ENCODE measurements around the gene EVL. TPM values are rescaled to one million over a fixed set of nuclear protein-coding genes. Genes with fewer than 3 reads are reported as not detected.

Gene EVL
- total and polyA plus RNA-seq, 4 donors: 54.5 to 99.9 (median 78.2) TPM

DNA sequence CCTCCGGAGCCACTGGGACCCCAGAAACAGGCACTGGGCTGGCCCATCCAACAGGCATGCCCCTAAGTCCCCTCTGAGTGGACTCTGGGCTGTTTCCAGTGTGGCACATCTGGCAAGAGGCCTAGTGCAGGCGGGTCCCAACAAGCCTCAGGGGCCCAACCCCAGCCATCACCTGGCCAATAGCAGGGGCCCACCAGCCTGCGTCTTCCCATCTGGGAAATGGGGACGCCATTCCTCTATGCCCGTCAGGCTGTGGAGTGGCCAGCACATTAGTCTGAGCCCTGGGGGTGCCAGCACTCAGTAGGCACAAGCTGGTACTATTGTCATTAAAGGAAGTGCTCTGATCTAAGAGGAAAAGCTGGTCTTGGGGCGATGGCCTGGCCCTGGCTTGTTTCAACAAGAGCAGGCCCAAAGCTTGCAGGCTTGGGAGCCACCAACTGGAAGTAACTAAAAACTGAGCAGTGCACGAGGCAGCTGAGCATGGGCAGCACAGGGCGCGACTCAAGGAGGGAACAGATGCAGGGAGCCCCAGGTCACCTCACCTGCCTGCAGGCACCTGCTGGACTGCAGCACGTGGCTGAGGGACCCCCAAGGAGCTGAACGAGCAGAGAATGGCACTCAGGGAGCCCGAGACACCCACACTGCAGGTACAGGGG, 85.8 kb downstream of the EVL start:
- Histone ChIP-seq H3K4me3 (no peak overlapping the region), H3K27ac (ENCODE audit: low read depth in 1 of 2, low read length in 1 of 2) (no peak overlapping the region), H3K9me3 (ENCODE audit: control insufficient read depth in 4 of 4, insufficient read depth in 3 of 4, low read length in 3 of 4) (peaks cover 0 to 8% (median 0%) of the 10 kb centered on the region in 4 donors), H3K4me1 (ENCODE audit: control insufficient read depth in 5 of 5, insufficient read depth in 5 of 5, low read length in 5 of 5) (peaks cover 0 to 12% (median 2%) of the 10 kb centered on the region in 5 donors), H3K27me3 (ENCODE audit: control insufficient read depth in 3 of 3, insufficient read depth in 3 of 3, low read length in 2 of 3) (no peaks in the 10 kb centered on the region), H3K36me3 (ENCODE audit: control insufficient read depth in 4 of 4, insufficient read depth in 4 of 4, low read length in 4 of 4) (no peaks in the 10 kb centered on the region), H3K9ac (ENCODE audit: insufficient read depth in 1 of 2, low read length in 2 of 2) (no peak overlapping the region)
- WGBS, 2 donors: 82 to 92% methylated on average over 12 of the region's 12 CpGs
- TF ChIP-seq, protein P1, sequence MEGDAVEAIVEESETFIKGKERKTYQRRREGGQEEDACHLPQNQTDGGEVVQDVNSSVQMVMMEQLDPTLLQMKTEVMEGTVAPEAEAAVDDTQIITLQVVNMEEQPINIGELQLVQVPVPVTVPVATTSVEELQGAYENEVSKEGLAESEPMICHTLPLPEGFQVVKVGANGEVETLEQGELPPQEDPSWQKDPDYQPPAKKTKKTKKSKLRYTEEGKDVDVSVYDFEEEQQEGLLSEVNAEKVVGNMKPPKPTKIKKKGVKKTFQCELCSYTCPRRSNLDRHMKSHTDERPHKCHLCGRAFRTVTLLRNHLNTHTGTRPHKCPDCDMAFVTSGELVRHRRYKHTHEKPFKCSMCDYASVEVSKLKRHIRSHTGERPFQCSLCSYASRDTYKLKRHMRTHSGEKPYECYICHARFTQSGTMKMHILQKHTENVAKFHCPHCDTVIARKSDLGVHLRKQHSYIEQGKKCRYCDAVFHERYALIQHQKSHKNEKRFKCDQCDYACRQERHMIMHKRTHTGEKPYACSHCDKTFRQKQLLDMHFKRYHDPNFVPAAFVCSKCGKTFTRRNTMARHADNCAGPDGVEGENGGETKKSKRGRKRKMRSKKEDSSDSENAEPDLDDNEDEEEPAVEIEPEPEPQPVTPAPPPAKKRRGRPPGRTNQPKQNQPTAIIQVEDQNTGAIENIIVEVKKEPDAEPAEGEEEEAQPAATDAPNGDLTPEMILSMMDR (IDR thresholded peaks at IDR 0.05; ENCODE audit: control extremely low read depth, extremely low read depth): no peak
- DNase-seq (no peak), ATAC-seq (ENCODE audit: insufficient read depth, low FRiP score) (no peak)

DNA sequence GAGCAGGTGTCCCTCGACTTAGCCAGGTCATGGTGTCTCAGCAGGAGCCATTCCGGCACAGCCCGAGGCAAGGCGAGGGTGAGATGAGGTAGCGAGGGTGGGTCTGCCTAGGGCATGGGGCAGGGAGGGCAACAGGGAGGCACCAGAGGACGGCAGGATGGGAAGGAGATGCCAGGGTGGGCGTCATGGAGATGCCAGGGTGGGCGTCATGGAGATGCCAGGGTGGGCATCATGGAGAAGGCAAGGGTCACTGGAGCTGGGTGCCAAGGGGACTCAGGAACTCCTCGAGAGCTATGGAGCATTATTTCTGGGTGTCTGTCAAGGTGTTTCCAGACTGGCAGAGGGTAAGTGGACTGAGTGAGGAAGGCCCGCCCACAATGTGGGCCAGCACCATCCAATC, 86.9 kb downstream of the EVL start:
- Histone ChIP-seq H3K27me3 (ENCODE audit: control insufficient read depth in 3 of 3, insufficient read depth in 3 of 3, low read length in 2 of 3) (no peaks in the 10 kb centered on the region), H3K27ac (ENCODE audit: low read depth in 1 of 2, low read length in 1 of 2) (no peak overlapping the region), H3K9me3 (ENCODE audit: control insufficient read depth in 4 of 4, insufficient read depth in 3 of 4, low read length in 3 of 4) (peaks cover 0 to 8% (median 0%) of the 10 kb centered on the region in 4 donors), H3K4me3 (no peak overlapping the region), H3K36me3 (ENCODE audit: control insufficient read depth in 4 of 4, insufficient read depth in 4 of 4, low read length in 4 of 4) (no peaks in the 10 kb centered on the region), H3K9ac (ENCODE audit: insufficient read depth in 1 of 2, low read length in 2 of 2) (no peak overlapping the region), H3K4me1 (ENCODE audit: control insufficient read depth in 5 of 5, insufficient read depth in 5 of 5, low read length in 5 of 5) (peaks cover 0 to 7% (median 4%) of the 10 kb centered on the region in 5 donors)
- no peak for ATAC-seq (ENCODE audit: insufficient read depth, low FRiP score)
- TF ChIP-seq, protein P1 (IDR thresholded peaks at IDR 0.05; ENCODE audit: control extremely low read depth, extremely low read depth): no peak
- WGBS, 2 donors: 92 to 94% methylated on average over 10 of the region's 10 CpGs
- no peak for DNase-seq

- DNase-seq: no peak
- ATAC-seq (ENCODE audit: insufficient read depth, low FRiP score): no peak
- Histone ChIP-seq H3K27me3 (ENCODE audit: control insufficient read depth in 3 of 3, insufficient read depth in 3 of 3, low read length in 2 of 3) (peaks cover 0 to 5% (median 4%) of the 10 kb centered on the region in 3 donors), H3K27ac (ENCODE audit: low read depth in 1 of 2, low read length in 1 of 2) (no peak overlapping the region), H3K4me3 (no peak overlapping the region), H3K9me3 (ENCODE audit: control insufficient read depth in 4 of 4, insufficient read depth in 3 of 4, low read length in 3 of 4) (peaks cover 0 to 8% (median 0%) of the 10 kb centered on the region in 4 donors), H3K9ac (ENCODE audit: insufficient read depth in 1 of 2, low read length in 2 of 2) (no peak overlapping the region), H3K4me1 (ENCODE audit: control insufficient read depth in 5 of 5, insufficient read depth in 5 of 5, low read length in 5 of 5) (peaks cover 0 to 6% (median 4%) of the 10 kb centered on the region in 5 donors), H3K36me3 (ENCODE audit: control insufficient read depth in 4 of 4, insufficient read depth in 4 of 4, low read length in 4 of 4) (no peaks in the 10 kb centered on the region)
- TF ChIP-seq, protein P1 (IDR thresholded peaks at IDR 0.05; ENCODE audit: control extremely low read depth, extremely low read depth): no peak
- 97 to 99% methylated on average over 6 of the region's 6 CpGs for WGBS, 2 donors
These were observed 88.3 kb downstream of the EVL start for GRCh38 chr14:100153560-100153959.

All from lung (tissue), 12 donors.